T-helper 2 cell treated with Interferon-gamma antibody and Interleukin-4, amounts not matched to agents 5 μg/mL and 100 μg/mL, for 36 hours (primary cell): Measurements from ENCODE around the gene NEU4.

Experiments used
- DNase-seq: peaks from one replicate; pipeline ENCODE4 v3.0.0; 2021; ENCODE audit warnings: low spot score
- H3K27ac Mint-ChIP-seq: one replicate; pipeline ENCODE4 v1.8.0; 2021; ENCODE audit warnings: mild to moderate bottlenecking, mixed read lengths
- H3K27me3 Mint-ChIP-seq: one replicate; pipeline ENCODE4 v1.8.0; 2021; ENCODE audit warnings: low read depth, mixed read lengths
- H3K36me3 Mint-ChIP-seq: one replicate; pipeline ENCODE4 v1.8.0; 2021; ENCODE audit warnings: low read depth, mixed read lengths
- H3K4me1 Mint-ChIP-seq: one replicate; pipeline ENCODE4 v1.8.0; 2021; ENCODE audit warnings: low read depth, mixed read lengths
- H3K4me3 Mint-ChIP-seq: one replicate; pipeline ENCODE4 v1.8.0; 2022; ENCODE audit warnings: mild to moderate bottlenecking, moderate library complexity, mixed read lengths
- H3K9me3 Mint-ChIP-seq: one replicate; pipeline ENCODE4 v1.8.0; 2021; ENCODE audit warnings: mixed read lengths

Gene NEU4

DNA sequence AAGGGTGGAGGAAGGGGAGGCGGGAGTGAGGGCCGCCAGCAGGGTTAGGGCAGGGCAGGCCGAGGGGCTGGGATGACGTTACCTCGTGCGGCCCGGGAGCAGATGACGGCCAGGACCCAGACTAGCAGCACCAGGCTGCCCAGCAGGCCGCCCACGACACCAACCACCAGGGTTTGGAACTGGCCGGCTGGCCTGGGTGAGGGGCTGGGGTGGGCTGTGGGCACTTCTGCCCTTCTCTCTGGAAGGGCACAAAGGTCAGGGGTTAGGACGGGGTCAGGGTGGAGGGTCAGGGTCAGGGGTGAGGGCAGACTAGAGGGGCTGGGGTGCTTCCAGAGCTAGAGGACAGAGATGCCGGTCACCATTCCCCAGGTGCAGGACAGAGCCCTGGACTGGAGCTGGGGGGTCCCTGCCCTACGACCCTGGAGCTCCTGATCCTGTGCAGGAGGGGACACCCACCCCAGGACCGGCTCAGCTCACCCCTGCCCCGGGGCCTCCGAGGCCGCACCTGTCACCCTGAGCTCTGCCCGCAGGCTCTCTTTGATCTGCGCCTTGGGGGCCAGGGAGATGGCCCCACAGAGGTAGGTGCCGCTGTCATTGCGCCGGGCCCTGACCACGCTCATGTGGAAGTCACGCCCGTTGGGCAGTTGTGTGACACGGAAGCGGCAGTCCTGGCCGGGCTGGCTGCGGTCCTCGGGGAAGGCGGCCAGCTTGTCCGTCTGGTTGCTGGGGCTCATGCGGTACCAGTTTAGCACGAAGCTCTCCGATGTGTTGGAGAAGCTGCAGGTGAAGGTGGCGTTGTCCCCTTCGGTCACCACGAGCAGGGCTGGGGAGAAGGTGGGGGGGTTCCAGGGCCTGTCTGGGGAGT lies 43.4 kb downstream of the NEU4 start:
- Mint-ChIP-seq H3K27ac (no peak overlapping the region), H3K36me3 (no peaks in the 10 kb centered on the region), H3K4me3 (no peak overlapping the region), H3K9me3 (no peaks in the 10 kb centered on the region), H3K4me1 (no peaks in the 10 kb centered on the region), H3K27me3 (no peaks in the 10 kb centered on the region)
- no peak for DNase-seq

DNA sequence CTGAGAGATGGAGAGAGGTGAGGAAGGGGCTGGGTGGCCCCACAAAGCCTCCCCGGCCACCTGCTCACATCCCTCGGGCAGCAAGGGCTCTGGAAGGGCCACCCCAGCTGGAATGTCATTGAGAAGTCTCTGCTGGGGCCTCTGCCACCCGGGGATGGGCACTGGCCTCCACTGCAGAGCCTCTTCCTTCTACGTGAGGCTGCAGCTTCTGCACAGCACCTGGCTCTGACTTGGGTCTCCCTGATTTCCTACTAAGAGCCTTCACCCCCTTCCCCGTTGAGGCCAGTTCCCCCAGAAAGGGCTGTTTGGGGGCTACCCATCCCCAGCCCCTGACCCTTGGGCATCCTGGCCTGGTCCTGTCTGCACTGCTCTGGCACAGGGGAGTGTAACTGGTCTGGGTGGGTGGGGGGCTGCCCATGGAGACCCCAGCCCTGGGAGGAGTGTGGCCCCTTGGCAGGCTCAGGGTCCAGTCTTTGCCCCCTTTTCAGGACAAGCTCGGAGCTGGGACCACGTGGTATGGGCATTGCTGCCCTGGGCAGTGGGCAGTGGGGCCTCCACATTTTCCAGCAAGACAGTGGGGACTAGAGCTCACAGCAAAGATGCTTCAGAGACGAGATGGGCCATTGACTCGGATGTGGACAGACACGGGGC lies 44.1 kb downstream of the NEU4 start:
- DNase-seq: no peak
- H3K4me1 Mint-ChIP-seq: no peaks in the 10 kb centered on the region
- H3K27me3 Mint-ChIP-seq: no peaks in the 10 kb centered on the region
- no peaks in the 10 kb centered on the region for H3K36me3 Mint-ChIP-seq
- H3K9me3 Mint-ChIP-seq: no peaks in the 10 kb centered on the region
- H3K4me3 Mint-ChIP-seq: no peak overlapping the region
- H3K27ac Mint-ChIP-seq: no peak overlapping the region

DNA sequence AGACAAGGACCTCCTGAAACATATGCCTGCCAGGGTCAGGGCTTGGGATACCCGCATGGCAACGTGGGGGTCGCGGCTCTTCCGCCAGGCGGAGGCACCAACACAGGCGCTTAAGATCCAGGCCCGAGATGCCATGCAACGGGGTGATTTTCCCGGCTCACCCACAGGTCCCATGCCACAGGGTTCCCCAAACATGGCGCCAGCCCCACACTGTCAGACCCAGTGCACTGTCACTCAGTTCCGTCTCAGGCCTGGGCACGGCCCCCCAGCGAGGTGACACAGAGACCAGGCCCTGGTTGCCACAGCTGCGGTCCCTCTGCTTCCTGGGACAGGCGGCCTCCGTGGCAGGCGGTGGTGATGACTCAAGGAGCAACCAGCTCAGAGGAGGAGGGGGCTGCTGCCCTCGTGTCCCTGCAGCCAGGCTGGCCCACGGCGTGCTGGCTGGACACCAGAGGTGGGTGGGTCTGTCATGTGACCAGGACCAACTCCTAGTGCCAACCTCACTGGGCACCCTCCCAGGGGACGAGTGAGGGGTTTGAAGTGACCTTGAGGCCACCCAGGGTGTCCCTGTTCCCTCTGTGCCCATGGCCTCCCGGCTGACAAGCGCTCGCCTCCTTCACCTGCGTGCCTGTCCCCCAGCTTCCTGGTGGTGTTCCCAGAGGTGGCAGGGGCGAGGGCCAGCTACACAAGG lies 44.8 kb downstream of the NEU4 start:
- Mint-ChIP-seq H3K27me3 (no peaks in the 10 kb centered on the region), H3K9me3 (no peaks in the 10 kb centered on the region), H3K27ac (no peak overlapping the region), H3K4me3 (no peak overlapping the region), H3K36me3 (no peaks in the 10 kb centered on the region), H3K4me1 (peaks cover 2% of the 10 kb centered on the region)
- DNase-seq: no peak

DNA sequence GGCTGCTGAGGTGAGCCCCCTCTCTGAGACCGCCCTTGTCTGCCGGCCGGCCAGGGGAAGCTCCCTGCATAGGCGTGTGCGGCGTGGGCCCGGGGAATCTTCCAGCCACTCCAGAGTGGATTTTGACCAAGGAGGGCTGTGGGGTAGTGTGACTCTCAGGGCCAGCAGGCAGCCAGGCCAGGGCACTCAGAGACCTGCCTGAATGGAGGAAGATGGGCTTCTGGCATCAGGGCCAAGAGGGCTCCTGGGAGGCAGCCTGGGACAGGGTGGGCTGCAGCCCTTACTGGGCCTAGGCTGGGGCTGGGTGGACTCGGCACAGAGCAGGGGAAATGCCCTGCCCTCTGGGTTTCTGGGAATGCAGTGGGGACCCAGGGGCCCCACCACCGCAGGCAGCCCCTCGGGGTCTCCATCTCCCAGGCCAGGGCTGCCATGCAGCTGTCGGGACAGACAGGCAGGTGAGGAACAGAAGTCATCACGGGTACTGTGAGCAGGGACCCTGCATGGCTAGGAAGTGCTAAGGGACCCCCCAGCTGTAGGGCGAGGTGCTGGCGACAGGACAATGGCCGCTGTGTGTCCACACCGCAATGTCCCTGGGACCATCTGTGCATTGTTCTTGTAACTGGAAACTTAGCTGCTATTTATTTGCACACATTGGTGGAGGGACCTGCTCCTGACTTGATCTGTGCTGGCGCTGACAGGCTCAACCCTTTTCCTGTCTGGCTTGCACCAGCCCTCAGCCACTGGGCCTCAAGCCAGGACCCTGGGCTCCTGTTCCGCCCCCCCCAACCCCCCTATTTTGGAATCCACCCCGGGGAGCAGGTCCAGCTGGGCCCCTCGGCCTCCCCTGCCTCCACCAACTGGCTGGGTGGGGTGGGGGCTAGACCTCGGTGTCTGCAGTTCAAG lies 45.6 kb downstream of the NEU4 start:
- H3K9me3 Mint-ChIP-seq: no peaks in the 10 kb centered on the region
- no peak for DNase-seq
- no peak overlapping the region for H3K27ac Mint-ChIP-seq
- no peaks in the 10 kb centered on the region for H3K27me3 Mint-ChIP-seq
- H3K4me1 Mint-ChIP-seq: peaks cover 3% of the 10 kb centered on the region
- no peak overlapping the region for H3K4me3 Mint-ChIP-seq
- no peaks in the 10 kb centered on the region for H3K36me3 Mint-ChIP-seq

GRCh38 chr2:241855245-241855887 lies 46.4 kb downstream of the NEU4 start:
- no peaks in the 10 kb centered on the region for H3K36me3 Mint-ChIP-seq
- no peaks in the 10 kb centered on the region for H3K9me3 Mint-ChIP-seq
- no peak overlapping the region for H3K4me3 Mint-ChIP-seq
- no peak for DNase-seq
- H3K27ac Mint-ChIP-seq: no peak overlapping the region
- no peaks in the 10 kb centered on the region for H3K27me3 Mint-ChIP-seq
- H3K4me1 Mint-ChIP-seq: peaks cover 6% of the 10 kb centered on the region

DNA sequence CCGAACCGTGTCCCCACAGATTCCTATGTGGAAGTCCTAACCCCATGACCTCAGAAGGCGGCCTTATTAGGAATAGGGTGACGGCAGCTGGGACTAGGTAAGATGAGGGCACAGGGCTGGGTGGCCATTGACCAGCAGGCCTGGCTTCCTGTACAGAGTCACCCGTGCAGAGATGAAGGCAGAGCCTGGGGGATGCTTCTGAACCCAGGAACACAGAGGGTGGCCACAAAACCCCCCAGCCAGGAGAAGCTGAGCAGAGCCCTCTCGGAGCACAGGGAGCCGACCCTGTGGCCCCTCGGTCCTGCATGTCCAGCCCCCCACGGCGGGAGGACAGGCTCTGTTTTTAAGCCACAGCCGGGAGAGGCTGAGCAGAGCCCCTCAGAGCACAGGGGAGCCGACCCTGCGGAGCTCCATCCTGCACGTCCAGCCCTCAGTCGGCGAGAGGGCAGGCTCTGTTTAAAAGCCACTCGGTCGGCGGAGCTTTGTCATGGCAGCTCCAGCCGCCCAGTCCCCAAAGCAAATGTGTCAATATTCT lies 47.0 kb downstream of the NEU4 start:
- Mint-ChIP-seq H3K4me3 (no peak overlapping the region), H3K27me3 (no peaks in the 10 kb centered on the region), H3K36me3 (no peaks in the 10 kb centered on the region), H3K9me3 (no peaks in the 10 kb centered on the region), H3K4me1 (peaks cover 9% of the 10 kb centered on the region), H3K27ac (no peak overlapping the region)
- no peak for DNase-seq

GRCh38 chr2:241857041-241857541 lies 48.1 kb downstream of the NEU4 start:
- Mint-ChIP-seq H3K27ac (no peak overlapping the region), H3K27me3 (no peaks in the 10 kb centered on the region), H3K36me3 (no peaks in the 10 kb centered on the region), H3K9me3 (no peaks in the 10 kb centered on the region), H3K4me1 (peaks cover 20% of the 10 kb centered on the region), H3K4me3 (no peak overlapping the region)
- no peak for DNase-seq

DNA sequence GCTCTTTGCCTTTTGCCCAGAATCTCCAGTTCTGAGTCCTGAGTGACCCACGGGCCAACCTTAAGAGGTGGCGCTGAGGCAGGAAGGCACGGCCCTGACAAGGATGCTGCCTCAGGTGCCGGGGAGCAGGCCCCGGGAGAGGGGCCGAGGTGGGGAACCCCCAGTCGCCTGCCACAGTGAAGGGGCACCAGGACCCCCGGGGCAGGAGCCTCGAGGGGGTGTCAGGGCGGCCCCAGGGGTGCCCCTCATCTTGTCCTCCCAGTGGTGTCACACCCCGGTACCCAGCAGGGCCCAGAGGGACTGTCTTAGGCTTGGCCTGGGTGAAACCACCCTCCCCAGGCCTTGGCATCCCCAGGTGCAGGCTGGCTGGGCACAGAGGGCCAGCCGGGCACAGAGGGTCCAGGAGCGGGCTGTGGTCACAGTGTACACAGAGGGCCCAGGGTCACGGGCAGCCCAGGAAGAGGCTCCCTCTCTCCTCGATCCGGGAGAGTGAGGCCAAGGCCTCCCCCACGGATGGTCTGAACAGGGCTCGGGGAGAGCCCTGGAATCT lies 48.7 kb downstream of the NEU4 start:
- no peak for DNase-seq
- H3K9me3 Mint-ChIP-seq: no peaks in the 10 kb centered on the region
- peaks cover 22% of the 10 kb centered on the region for H3K4me1 Mint-ChIP-seq
- H3K36me3 Mint-ChIP-seq: no peaks in the 10 kb centered on the region
- H3K27me3 Mint-ChIP-seq: no peaks in the 10 kb centered on the region
- H3K4me3 Mint-ChIP-seq: peak overlapping the region; percentile 68
- peak overlapping the region; percentile 5 for H3K27ac Mint-ChIP-seq

GRCh38 chr2:241858206-241859016 lies 49.4 kb downstream of the NEU4 start, which contains the start of gene PDCD1:
TSS of gene PDCD1 (minus strand) at chr2:241858894. CDS start at chr2:241858838, 56 bp downstream.
- Mint-ChIP-seq H3K4me1 (peaks cover 29% of the 10 kb centered on the region), H3K27ac (peak within 1 kb of the TSS; percentile 95)
- DNase-seq: peak; percentile 68

DNA sequence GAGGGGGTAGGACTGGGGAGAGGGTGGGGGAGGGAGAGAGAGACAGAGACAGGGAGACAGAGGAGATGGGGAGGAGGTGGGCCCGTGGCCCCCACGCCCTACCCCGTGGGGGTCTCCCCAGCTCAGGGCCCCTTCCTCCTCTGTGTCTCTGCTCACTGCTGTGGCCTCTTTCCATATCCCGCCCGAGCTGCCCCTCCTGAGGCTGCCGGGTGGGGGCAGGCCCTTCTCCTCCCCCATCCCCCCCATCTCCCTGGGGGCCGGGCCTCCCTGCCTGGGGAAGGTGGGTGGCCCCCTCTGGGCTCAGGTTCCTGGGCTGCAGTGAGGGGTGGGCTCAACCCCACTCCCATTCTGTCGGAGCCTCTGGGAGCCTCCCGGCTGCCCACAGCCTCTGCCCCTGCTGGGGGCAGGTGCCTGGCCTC lies 50.0 kb downstream of the NEU4 start:
- Mint-ChIP-seq H3K4me1 (peaks cover 32% of the 10 kb centered on the region), H3K4me3 (peak overlapping the region; percentile 64)
- no peak for DNase-seq

More at GRCh38 chr2:241858206-241859016, 49.4 kb downstream of the NEU4 start, which contains the start of gene PDCD1:
- Mint-ChIP-seq H3K27me3 (no peaks in the 10 kb centered on the region), H3K4me3 (peak within 1 kb of the TSS; percentile 83), H3K9me3 (no peaks in the 10 kb centered on the region), H3K36me3 (no peaks in the 10 kb centered on the region)

GRCh38 chr2:241859436-241860183 lies 50.6 kb downstream of the NEU4 start:
- H3K27me3 Mint-ChIP-seq: peaks cover 5% of the 10 kb centered on the region
- peak overlapping the region; percentile 83 for H3K4me3 Mint-ChIP-seq
- peaks cover 6% of the 10 kb centered on the region for H3K36me3 Mint-ChIP-seq
- DNase-seq: peak; percentile 74
- H3K9me3 Mint-ChIP-seq: peaks cover 7% of the 10 kb centered on the region
- peaks cover 38% of the 10 kb centered on the region for H3K4me1 Mint-ChIP-seq
- peak overlapping the region; percentile 95 for H3K27ac Mint-ChIP-seq

More for the DNA sequence above, 50.0 kb downstream of the NEU4 start:
- Mint-ChIP-seq H3K27ac (no peak overlapping the region), H3K9me3 (peaks cover 1% of the 10 kb centered on the region), H3K36me3 (peaks cover under 1% of the 10 kb centered on the region), H3K27me3 (peaks cover under 1% of the 10 kb centered on the region)
